GM12874 (cell line): ENCODE results near the gene ACSL5.

Experiments
- CTCF ChIP-seq: IDR thresholded peaks from 2 replicates; pipeline ENCODE4 v1.5.1; 2011; ENCODE audit warnings: low read depth, mild to moderate bottlenecking, control low read depth, low read length, moderate library complexity; ENCODE audit not compliant: insufficient read depth

The ACSL5 gene

DNA sequence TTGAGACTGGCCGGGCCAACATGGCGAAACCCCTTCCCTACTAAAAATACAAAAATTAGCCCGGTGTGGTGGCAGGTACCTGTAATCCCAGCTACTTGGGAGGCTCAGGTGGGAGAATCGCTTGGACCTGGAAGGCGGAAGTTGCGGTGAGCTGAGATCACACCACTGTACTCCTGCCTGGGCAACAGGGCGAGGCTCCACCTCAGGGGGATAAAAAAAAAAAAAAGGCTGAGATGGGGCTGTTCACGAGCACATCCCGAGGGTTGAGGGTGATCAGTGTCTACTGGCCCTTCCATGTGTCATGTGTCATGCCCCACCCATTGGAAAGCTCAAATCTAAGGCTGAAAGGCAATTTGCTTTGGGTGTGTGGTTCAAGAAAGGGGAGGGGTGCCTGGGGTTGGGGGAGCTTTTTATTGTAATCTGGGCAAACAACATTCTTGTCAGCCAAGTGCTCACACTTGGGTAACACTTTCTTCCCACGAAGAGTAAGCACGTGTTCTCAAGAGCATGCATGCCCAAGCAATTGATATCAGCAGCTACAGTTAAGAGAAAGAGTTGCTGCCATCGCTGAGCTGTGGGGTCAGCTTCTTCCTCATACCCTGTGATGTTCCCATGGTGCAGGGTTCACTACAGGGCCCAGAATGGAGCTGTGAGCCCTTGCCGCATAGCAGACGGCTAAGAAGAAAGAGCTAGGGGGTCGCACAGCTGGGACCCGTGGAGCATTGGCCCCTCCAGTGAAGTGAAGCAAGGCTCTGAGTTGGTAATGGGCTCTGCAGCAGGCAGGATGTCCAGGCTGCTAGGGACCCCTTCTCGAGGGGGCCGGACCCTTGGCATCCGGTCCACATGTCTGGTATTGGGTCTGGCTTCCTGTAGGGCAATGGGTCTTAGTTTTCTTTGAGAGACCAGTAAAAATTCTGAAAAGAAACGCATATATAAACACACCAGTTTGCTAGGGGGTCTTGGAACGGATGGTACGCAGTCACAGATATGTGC, 9.9 kb upstream of the ACSL5 start:
- TF ChIP-seq CTCF = no peak

DNA sequence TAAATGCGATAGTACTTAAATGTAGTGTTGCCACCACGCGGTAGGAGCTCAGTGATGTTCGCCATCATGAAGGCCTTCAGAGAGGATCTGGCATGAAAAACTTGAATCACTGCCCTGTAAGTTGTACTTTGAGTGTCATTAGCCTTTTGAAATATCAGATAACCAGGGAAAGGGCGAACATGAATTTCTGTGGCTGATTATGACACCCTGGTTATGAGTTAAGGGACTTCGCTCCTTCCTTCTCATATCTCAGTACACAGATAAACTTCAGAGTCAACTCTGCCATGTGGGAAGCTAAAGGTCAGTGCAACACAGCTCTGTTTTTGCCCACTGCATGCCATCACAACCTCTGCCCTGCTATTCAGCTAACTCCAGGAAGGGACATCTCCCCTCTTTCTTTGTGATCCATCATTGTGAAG, 8.9 kb upstream of the ACSL5 start:
- no peak for TF ChIP-seq CTCF

DNA sequence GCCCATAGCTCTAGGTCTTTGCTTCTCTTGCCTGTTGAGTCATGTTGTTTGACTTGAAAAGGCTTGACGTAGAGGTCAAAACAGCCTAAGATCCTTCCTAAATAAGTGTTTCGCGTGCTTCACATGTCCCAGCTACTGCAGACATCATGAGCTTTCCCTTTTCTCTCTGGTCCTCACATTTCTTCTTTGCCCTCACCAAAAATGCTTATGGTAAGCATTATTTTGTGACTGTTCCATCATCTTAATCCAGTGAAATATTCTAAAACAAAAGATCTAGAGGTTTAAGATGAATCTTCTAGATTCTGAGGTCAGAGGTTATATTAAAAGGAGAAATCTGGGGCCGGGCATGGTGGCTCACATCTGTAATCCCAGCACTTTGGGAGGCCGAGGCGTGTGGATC, 8.5 kb upstream of the ACSL5 start:
- no peak for TF ChIP-seq CTCF

- no peak for TF ChIP-seq CTCF
These were observed 6.9 kb upstream of the ACSL5 start for GRCh38 chr10:112366992-112367391.

DNA sequence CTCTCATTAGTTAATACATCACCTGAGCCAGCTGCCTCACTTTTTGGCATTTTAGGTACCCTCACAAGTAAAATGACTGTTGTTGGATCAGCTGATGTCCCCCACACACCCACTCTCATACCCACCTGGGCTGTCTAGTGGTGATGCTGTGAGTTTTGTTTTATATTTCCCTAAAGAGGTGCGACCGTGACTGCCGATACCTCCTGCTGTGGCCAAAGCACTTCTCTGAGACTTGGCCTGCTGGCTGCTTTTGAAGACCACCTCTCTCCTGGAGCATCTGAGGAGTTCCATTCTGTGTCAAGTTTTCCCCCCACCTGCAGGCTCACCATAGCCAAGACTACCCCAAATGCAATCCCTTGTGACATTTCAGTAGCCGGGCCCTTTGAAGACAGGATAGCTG, 6.4 kb upstream of the ACSL5 start:
- TF ChIP-seq CTCF = no peak

DNA sequence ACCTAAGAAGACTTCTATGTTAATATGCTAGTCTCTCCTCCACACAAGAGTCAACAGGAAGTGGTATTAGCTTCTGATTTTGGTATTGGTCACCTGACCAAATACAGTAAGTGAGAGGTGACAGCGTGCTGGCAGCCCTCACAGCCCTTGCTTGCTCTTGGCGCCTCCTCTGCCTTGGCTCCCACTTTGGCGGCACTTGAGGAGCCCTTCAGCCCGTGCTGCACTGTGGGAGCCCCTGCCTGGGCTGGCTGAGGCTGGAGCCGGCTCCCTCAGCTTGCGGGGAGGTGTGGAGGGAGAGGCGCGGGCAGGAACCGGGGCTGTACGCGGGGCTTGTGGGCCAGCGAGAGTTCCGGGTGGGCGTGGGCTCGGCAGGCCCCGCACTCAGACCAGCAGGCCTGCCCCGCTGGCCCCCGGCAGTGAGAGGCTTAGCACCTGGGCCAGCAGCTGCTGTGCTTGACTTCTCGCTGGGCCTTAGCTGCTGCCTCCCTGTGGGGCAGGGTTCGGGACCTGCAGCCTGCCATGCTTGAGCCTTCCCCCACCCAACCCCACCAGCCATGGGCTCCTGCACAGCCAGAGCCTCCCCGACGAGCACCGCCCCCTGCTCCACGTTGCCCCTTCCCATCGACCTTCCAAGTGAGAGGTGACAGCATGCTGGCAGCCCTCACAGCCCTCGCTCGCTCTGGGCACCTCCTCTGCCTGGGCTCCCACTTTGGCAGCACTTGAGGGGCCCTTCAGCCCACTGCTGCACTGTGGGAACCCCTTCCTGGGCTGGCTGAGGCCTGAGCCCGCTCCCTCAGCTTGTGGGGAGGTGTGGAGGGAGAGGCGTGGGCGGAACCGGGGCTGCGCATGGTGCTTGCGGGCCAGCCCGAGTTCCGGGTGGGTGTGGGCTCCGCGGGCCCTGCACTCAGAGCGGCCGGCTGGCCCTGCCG, 4.2 kb upstream of the ACSL5 start:
- no peak for TF ChIP-seq CTCF

DNA sequence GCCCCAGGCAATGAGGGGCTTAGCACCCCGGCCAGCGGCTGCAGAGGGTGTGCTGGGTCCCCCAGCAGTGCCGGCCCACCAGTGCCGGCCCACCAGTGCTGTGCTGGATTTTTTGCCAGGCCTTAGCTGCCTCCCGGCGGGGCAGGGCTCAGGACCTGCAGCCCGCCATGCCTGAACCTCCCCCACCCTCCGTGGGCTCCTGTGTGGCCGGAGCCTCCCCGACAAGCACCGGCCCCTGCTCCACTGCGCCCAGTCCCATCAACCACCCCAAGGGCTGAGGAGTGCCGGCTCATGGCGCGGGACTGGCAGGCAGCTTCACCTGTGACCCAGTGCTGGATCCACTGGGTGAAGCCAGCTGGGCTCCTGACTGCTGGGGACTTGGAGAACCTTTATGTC, 3.5 kb upstream of the ACSL5 start:
- no peak for TF ChIP-seq CTCF
